ENCODE results near the gene FBXL2.

FBXL2 gene

DNA sequence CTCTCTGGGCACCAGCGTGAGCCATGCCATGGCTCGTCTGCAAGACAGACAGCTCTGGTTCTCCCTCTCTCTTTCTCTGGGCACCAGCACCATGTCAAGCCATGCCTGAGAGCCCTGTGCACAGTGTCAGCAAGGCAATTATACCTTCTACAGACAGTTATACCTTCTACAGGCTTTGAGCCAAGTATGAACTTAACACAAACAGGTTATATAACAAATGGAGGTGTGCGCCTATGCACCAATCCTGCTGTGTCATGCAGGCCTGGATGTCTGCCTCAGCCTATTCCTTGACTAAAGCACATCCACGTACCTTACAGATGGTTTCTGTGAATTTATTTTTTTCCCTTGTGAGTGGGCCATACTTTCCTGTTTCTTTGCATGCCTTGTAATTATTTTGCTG is 5.9 kb upstream of the FBXL2 start:
- no peak overlapping the region for H3K4me3 Mint-ChIP-seq
- intact Hi-C loops (cut with micrococcal nuclease): no loop called here
- H3K4me1 Mint-ChIP-seq (ENCODE audit: low read depth): no peaks in the 10 kb centered on the region
- no peak overlapping the region for H3K27ac Mint-ChIP-seq
- H3K9me3 Mint-ChIP-seq: no peaks in the 10 kb centered on the region
- H3K36me3 Mint-ChIP-seq (ENCODE audit: low read depth): no peaks in the 10 kb centered on the region
- H3K27me3 Mint-ChIP-seq: peaks cover 1% of the 10 kb centered on the region

DNA sequence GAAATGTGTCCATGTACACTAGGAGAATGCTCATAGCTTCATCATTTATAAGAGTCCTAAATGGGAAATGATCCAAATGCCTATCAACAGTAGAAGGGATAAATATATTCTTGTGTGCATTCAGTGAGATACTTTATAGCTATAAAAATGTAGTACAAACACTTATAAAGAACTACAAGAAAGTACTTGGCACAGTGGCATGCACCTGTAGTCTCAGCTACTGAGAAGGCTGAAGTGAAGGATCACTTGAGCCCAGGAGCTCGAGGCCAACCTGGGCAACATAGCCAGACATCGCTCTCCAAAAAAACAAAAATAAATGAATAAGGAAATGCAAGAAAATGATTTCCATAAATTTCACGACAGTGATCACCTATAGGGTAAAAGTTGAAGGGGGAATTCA is 3.6 kb upstream of the FBXL2 start:
- intact Hi-C loops (cut with micrococcal nuclease): no loop called here
- peaks cover 18% of the 10 kb centered on the region for H3K27me3 Mint-ChIP-seq
- H3K27ac Mint-ChIP-seq: no peak overlapping the region
- no peaks in the 10 kb centered on the region for H3K9me3 Mint-ChIP-seq
- H3K36me3 Mint-ChIP-seq (ENCODE audit: low read depth): no peaks in the 10 kb centered on the region
- H3K4me1 Mint-ChIP-seq (ENCODE audit: low read depth): no peaks in the 10 kb centered on the region
- H3K4me3 Mint-ChIP-seq: no peak overlapping the region

DNA sequence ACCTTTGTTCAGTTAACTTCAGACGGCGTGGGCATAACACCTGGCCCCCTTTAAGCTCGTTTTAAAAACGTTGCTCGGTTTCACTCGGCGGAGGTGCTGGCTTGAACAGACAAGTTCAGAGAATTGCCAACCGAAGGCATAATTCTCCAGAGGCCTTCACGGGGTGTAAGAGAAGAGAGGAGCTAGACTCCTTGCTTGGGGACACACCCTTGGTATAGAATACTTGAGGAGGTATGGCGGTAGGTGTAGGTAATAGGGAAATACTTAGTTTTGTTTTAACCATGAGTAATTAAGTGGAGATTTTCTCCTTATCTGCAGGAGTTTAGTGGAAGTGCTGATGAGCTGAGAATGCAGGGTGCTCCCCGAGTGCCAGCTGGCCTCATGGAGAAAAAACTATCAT is 921 bp downstream of the FBXL2 start:
- H3K36me3 Mint-ChIP-seq (ENCODE audit: low read depth): no peaks in the 10 kb centered on the region
- H3K27me3 Mint-ChIP-seq: peaks cover 30% of the 10 kb centered on the region
- no peaks in the 10 kb centered on the region for H3K4me1 Mint-ChIP-seq (ENCODE audit: low read depth)
- intact Hi-C loops (cut with micrococcal nuclease): no loop called here
- H3K27ac Mint-ChIP-seq: no peak overlapping the region
- H3K9me3 Mint-ChIP-seq: no peaks in the 10 kb centered on the region
- no peak overlapping the region for H3K4me3 Mint-ChIP-seq

DNA sequence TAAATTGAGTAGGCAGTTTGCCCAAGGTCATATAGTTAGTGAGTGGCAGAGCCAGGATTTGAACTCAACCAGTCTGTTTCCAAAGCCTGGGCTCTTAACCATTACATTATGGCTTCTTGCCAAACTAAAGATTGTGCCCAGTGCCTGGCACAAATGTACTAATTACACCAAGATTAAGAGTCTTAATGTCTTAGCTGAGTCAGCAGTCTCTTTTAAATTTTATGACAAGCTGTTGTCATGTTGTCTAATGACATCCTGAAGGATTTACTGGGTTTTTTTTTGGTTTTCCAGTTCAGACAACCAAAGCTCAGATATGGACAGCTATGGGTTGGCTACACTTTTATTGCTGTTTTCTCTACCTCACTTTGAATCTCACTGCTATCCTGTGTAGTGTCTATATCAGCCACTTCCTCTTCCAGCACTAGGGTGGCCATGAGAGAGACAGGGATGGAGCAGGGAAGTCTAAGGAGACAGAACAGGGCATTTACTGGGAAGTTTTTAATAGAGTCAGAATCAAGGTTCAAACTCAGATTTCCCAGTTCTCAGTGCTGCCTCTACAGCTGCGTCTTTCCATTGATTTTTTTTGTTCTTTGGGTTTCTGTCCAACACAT is 10.5 kb downstream of the FBXL2 start:
- H3K4me3 Mint-ChIP-seq: no peak overlapping the region
- intact Hi-C loops (cut with micrococcal nuclease): no loop called here
- H3K27ac Mint-ChIP-seq: no peak overlapping the region
- no peaks in the 10 kb centered on the region for H3K4me1 Mint-ChIP-seq (ENCODE audit: low read depth)
- no peaks in the 10 kb centered on the region for H3K36me3 Mint-ChIP-seq (ENCODE audit: low read depth)
- H3K27me3 Mint-ChIP-seq: no peaks in the 10 kb centered on the region
- no peaks in the 10 kb centered on the region for H3K9me3 Mint-ChIP-seq

DNA sequence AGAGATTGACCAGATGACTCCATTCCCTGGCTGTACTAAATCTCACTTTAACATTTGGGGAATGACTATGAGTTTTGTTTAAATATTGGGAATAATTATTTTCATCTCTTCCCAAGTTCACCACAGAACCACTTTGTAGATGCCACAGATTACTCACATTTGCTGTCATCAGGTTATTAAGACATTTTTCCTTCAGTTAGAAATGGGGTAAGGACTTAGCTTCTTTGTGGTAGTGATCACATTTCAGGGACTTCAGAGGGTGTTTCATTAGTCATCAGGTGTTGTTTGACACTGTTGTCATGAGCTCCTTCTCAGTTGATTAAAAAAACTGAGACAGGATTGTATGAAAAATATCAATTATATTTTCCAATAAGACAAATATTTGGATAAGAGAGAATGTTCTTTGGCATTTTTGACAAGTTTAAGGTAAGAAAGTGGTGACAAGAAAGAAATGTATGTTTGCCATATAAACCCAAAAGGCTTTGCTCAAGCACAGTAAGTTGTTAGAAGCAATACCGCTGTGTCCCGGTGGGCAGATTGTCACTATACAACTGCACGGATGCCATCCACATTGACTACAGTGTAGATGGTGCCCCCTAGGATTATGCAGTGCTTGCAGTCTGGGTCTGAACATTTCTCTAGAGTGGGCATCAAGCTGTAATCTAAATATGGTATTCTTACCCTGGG is 22.3 kb downstream of the FBXL2 start:
- Mint-ChIP-seq H3K9me3 (no peaks in the 10 kb centered on the region), H3K27me3 (no peaks in the 10 kb centered on the region), H3K36me3 (ENCODE audit: low read depth) (no peaks in the 10 kb centered on the region), H3K27ac (no peak overlapping the region), H3K4me3 (no peak overlapping the region), H3K4me1 (ENCODE audit: low read depth) (no peaks in the 10 kb centered on the region)
- intact Hi-C loops (cut with micrococcal nuclease): no loop called here

DNA sequence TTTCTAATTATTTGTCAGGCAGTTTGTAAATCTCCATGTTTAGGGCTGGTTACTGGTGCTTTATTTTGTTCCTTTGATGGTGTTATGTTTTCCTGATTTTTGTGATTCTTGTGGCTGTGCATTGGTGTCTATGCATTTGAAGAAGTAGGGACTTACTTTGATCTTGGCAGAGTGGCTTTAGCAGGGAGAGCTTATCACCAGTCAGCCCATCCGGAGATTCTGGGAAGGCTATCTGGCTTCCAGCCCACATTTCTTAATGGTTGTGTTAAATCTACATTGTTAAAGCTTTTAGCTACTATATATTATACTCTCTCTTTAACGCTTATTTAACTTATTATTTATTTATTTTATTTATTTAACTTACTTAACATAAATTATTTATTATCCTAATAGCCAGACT is 35.1 kb downstream of the FBXL2 start:
- H3K36me3 Mint-ChIP-seq (ENCODE audit: low read depth): no peaks in the 10 kb centered on the region
- no peaks in the 10 kb centered on the region for H3K4me1 Mint-ChIP-seq (ENCODE audit: low read depth)
- intact Hi-C loops (cut with micrococcal nuclease): no loop called here
- H3K27me3 Mint-ChIP-seq: no peaks in the 10 kb centered on the region
- H3K27ac Mint-ChIP-seq: no peak overlapping the region
- H3K9me3 Mint-ChIP-seq: peaks cover 9% of the 10 kb centered on the region
- no peak overlapping the region for H3K4me3 Mint-ChIP-seq

DNA sequence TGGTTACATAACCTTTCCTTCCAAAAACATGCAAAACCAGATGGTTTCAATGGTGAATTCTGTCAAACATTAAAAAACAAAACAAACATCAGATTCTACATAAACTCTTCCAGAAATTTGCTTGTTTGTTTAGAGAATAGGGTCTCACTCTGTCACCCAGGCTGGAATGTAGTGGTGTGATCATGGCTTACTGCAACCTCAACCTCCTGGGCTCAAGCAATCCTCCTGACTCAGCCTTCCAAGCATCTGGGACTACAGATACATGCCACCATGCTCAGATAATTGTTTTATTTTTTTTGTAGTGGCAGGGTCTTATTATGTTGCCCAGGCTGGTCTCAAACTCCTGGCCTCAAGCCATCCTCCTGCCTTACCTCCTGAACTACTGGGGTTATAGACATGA is 36.1 kb downstream of the FBXL2 start:
- no peaks in the 10 kb centered on the region for H3K36me3 Mint-ChIP-seq (ENCODE audit: low read depth)
- peaks cover 9% of the 10 kb centered on the region for H3K9me3 Mint-ChIP-seq
- no peak overlapping the region for H3K4me3 Mint-ChIP-seq
- no peak overlapping the region for H3K27ac Mint-ChIP-seq
- intact Hi-C loops (cut with micrococcal nuclease): no loop called here
- no peaks in the 10 kb centered on the region for H3K4me1 Mint-ChIP-seq (ENCODE audit: low read depth)
- no peaks in the 10 kb centered on the region for H3K27me3 Mint-ChIP-seq

DNA sequence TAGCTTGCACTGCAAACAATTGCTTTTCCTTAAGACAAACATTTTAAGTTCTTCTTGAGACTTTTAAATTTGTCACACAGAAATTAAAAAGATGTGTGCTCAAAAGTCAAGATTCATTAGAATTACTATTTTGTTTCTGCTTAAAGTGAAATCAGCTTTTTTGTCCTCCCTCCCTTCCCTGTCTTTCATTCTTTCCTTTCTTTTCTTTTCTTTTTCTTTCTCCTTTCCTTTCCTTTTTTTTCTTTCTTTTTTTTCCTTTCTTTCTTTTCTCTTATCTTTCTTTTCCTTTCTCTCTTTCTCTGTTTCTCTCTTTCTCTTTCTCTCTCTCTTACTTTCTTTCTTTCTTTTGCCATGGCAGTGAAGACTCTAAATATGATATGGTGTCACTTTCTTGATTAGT is 37.8 kb downstream of the FBXL2 start:
- Mint-ChIP-seq H3K27ac (no peak overlapping the region), H3K27me3 (no peaks in the 10 kb centered on the region), H3K9me3 (peaks cover 9% of the 10 kb centered on the region), H3K36me3 (ENCODE audit: low read depth) (no peaks in the 10 kb centered on the region), H3K4me1 (ENCODE audit: low read depth) (no peaks in the 10 kb centered on the region), H3K4me3 (no peak overlapping the region)
- intact Hi-C loops (cut with micrococcal nuclease): no loop called here

DNA sequence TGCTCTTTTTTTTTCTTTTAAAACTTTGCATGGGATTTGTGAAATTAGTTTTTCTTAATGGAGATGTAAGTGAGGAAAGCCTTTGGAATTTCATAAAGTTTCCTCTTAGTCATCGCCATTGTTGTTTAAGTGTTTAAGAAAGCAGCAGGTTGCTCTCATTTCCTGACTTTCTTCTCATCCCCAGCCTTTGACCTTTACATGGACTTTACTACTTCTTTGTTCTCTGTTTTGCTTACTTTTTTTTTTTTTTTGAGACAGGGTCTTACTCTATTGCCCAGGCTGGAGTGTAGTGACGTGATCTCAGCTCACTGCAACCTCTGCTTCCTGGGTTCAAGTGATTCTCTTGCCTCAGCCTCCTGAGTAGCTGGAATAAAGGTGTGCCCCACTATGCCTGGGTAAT is 38.6 kb downstream of the FBXL2 start:
- H3K27me3 Mint-ChIP-seq: no peaks in the 10 kb centered on the region

DNA sequence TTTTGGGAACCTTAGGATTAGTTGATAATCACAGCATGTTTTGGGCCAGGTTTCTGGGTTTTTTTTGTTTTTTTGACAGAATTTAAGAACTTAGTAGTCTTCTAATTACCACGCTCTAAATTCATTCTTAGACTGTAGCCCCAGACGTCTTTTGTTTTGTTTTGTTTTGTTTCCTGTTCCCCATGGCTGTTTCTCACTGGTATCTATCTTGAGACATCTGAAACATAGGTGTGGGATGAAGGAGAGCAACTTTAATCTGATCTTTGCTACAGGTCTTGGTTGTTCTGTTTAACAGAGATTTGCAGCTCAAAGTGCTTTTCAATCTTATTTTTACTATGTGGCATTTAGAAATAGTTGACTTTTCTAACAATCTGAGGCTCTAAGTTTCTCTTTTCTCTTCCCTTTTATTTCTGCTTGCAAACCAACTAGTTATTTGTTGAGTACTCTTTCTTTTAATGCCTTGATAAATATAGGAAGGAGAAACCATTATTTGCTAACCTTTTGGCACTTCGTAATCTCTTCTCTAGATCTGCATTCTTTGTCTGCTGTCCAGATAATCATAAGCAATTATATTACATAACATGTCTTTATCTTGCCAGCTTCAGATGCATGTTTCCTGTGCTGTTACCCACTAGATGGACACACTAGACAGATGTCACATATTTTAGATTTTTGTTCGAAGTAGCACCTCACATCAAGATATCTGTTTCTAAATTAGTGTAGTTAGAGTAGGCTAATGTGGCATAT is 40.9 kb downstream of the FBXL2 start:
- Mint-ChIP-seq H3K27me3 (no peaks in the 10 kb centered on the region), H3K4me1 (ENCODE audit: low read depth) (no peaks in the 10 kb centered on the region), H3K36me3 (ENCODE audit: low read depth) (no peaks in the 10 kb centered on the region), H3K9me3 (no peaks in the 10 kb centered on the region), H3K4me3 (no peak overlapping the region), H3K27ac (no peak overlapping the region)
- intact Hi-C loops (cut with micrococcal nuclease): no loop called here

More for the DNA sequence above, 38.6 kb downstream of the FBXL2 start:
- H3K36me3 Mint-ChIP-seq (ENCODE audit: low read depth): no peaks in the 10 kb centered on the region
- H3K27ac Mint-ChIP-seq: no peak overlapping the region
- H3K4me3 Mint-ChIP-seq: no peak overlapping the region
- no peaks in the 10 kb centered on the region for H3K4me1 Mint-ChIP-seq (ENCODE audit: low read depth)
- intact Hi-C loops (cut with micrococcal nuclease): no loop called here
- H3K9me3 Mint-ChIP-seq: peaks cover 8% of the 10 kb centered on the region

DNA sequence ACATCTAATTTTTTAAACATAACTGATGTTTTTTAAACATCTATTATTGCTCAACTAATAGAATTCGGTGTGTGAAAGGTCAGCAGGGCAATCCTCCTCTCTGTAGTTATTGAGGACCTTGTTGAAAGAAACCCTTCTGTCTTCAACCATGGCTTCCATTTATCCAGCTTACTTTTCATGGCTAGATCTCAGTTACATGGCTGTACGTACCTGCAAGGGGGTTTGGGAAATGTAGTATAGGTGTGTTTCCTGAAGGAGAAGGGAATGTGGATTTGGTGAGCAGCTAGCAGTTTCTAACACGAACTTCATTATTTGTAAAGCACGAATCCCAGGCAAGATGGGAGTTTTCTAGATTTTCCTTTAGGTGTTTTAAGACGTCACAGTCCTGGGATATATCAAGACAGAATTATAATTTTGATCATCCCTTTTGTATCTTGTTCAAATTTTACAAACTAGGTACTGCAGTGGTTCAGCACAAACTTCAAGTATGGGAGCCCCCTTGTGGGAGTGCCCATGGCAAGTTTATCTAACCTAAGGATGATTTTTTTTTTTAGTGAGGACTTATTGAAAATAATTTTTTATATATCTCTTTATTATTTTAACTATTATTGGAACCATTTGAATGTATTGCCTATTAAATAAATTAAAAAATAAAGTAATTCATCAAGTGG is 41.6 kb downstream of the FBXL2 start:
- Mint-ChIP-seq H3K4me3 (no peak overlapping the region), H3K27me3 (no peaks in the 10 kb centered on the region), H3K4me1 (ENCODE audit: low read depth) (no peaks in the 10 kb centered on the region), H3K36me3 (ENCODE audit: low read depth) (no peaks in the 10 kb centered on the region), H3K27ac (no peak overlapping the region), H3K9me3 (no peaks in the 10 kb centered on the region)
- intact Hi-C loops (cut with micrococcal nuclease): no loop called here

DNA sequence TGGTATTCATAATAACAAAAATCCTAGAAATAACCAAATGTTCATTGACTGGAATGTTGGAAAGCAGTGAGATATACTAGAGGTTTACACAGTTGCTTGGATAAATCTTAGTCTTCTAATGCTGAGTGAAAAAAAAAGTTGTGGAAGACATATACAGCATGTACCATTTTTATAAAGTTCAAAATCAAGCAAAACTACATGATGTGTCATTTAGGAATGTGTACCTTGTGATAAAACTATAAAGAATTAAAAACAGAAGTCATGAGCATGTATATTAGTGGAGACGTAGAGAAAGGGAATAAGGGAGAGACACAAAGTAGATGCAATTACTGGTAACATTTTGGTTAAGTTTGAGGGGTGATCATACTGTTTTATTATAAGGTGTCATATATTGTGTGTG is 45.2 kb downstream of the FBXL2 start:
- no peaks in the 10 kb centered on the region for H3K36me3 Mint-ChIP-seq (ENCODE audit: low read depth)
- intact Hi-C loops (cut with micrococcal nuclease): no loop called here
- no peaks in the 10 kb centered on the region for H3K27me3 Mint-ChIP-seq
- no peak overlapping the region for H3K27ac Mint-ChIP-seq
- H3K4me1 Mint-ChIP-seq (ENCODE audit: low read depth): no peaks in the 10 kb centered on the region
- H3K9me3 Mint-ChIP-seq: no peaks in the 10 kb centered on the region
- no peak overlapping the region for H3K4me3 Mint-ChIP-seq

DNA sequence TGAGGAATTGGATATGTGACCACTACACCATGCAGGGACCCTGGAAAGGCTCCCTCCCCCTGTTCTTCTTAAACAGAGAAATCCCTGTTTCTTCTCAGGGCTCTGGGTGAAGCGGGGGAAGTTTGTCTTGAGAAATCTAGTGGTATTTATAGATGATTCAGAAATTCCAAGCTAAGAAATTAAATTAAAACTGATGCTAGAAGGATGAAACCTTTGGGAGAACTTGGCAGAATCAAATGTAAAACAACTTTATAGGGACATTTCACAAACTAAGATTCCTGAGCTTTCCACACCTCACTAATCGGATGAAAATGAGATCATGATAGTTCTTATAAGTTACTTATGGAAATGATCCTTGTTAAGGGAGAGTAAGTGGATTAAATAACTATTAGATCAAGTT is 54.2 kb downstream of the FBXL2 start:
- intact Hi-C loops (cut with micrococcal nuclease): no loop called here
- Mint-ChIP-seq H3K36me3 (ENCODE audit: low read depth) (no peaks in the 10 kb centered on the region), H3K4me1 (ENCODE audit: low read depth) (no peaks in the 10 kb centered on the region), H3K27ac (no peak overlapping the region), H3K9me3 (peaks cover 31% of the 10 kb centered on the region), H3K27me3 (no peaks in the 10 kb centered on the region), H3K4me3 (no peak overlapping the region)

DNA sequence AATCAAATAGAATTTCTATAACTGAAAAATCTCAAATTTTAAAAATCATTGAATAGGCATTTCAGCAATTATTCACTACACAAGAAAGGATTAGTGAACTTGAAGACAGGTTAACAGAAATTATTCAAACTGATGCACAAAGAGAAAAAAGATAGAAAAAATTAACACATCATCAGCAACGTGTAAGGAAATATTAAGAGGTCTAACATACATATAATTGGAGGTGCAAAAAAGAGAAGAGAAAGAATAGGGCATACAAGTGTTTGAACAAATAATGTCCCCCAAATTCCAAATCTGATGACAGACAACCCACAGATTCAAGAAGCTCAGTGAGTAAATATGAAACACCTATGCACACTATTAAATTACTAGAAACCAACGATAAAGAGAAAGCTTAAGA is 57.1 kb downstream of the FBXL2 start:
- Mint-ChIP-seq H3K4me1 (ENCODE audit: low read depth) (no peaks in the 10 kb centered on the region), H3K27me3 (no peaks in the 10 kb centered on the region), H3K9me3 (peaks cover 31% of the 10 kb centered on the region), H3K27ac (no peak overlapping the region), H3K4me3 (no peak overlapping the region), H3K36me3 (ENCODE audit: low read depth) (no peaks in the 10 kb centered on the region)
- intact Hi-C loops (cut with micrococcal nuclease): no loop called here

Data from dendritic cell treated with granulocyte-macrophage colony-stimulating factor and Interleukin-4, amounts not matched to agents 40 ng/mL and 50 ng/mL, for 4 days (primary cell).